ENCODE data around the gene C9orf40. TPM values are rescaled to one million over a fixed set of nuclear protein-coding genes. Genes with fewer than 3 reads are reported as not detected.

The C9orf40 gene
- total and polyA plus RNA-seq, 2 donors (not counting 3 experiments of a cell fraction or from before 2014, with no cell fraction given), result 2.2 to 7.5 TPM

DNA sequence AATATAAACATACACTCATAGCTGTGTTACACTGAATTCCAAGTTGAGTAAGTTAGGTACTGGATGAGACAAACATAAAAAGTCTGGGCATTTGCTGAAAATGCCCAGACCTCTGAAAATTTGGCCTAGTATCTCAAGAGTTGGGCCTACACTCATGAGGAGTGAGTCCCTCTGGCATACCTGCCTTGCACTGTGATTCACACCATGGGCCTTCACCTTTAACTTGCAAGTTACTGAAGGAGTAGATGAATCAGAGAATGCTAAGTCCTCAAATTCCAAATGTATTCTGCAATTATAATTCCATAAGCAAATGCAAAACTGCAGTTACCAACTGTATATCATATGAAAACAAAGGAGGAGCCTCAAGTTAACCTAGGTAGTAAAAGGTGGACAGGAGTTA, 32.3 kb upstream of the C9orf40 start:
- FAIRE-seq (no peak), DNase-seq (ENCODE audit: low read depth, low spot score) (no peak)
- BruUV-seq (replicated peaks), result no TSS peak
- POLR2A ChIA-PET, result no interaction called here
- TF ChIP-seq JUN (IDR thresholded peaks at IDR 0.05; ENCODE audit: borderline replicate concordance, insufficient read depth, insufficient read length, low read depth) (no peak), GATA2 (IDR thresholded peaks at IDR 0.05; ENCODE audit: insufficient read depth, insufficient read length, low read depth, low read length) (no peak), EZH2 (IDR thresholded peaks at IDR 0.05; ENCODE audit: borderline replicate concordance, low read depth, low read length, severe bottlenecking) (no peak), POLR2AphosphoS5 (IDR thresholded peaks at IDR 0.05; ENCODE audit: insufficient read depth, low read depth, low read length) (no peak), MYC (IDR thresholded peaks at IDR 0.05; ENCODE audit: low read depth, low read length) (no peak), POLR2A (IDR thresholded peaks at IDR 0.05; ENCODE audit: low read depth, low read length) (no peak), FOS (IDR thresholded peaks at IDR 0.05; ENCODE audit: borderline replicate concordance, insufficient read depth, low read length) (no peak)
- TF ChIP-seq, protein P1, sequence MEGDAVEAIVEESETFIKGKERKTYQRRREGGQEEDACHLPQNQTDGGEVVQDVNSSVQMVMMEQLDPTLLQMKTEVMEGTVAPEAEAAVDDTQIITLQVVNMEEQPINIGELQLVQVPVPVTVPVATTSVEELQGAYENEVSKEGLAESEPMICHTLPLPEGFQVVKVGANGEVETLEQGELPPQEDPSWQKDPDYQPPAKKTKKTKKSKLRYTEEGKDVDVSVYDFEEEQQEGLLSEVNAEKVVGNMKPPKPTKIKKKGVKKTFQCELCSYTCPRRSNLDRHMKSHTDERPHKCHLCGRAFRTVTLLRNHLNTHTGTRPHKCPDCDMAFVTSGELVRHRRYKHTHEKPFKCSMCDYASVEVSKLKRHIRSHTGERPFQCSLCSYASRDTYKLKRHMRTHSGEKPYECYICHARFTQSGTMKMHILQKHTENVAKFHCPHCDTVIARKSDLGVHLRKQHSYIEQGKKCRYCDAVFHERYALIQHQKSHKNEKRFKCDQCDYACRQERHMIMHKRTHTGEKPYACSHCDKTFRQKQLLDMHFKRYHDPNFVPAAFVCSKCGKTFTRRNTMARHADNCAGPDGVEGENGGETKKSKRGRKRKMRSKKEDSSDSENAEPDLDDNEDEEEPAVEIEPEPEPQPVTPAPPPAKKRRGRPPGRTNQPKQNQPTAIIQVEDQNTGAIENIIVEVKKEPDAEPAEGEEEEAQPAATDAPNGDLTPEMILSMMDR (IDR thresholded peaks at IDR 0.05; ENCODE audit: extremely low read depth in 1 of 2, insufficient read depth in 1 of 2, low read depth in 1 of 2, low read length in 2 of 2), result no peak
- TF ChIP-seq, protein P2, sequence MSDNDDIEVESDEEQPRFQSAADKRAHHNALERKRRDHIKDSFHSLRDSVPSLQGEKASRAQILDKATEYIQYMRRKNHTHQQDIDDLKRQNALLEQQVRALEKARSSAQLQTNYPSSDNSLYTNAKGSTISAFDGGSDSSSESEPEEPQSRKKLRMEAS (IDR thresholded peaks at IDR 0.05; ENCODE audit: insufficient read depth, insufficient read length), result no peak
- no peaks in the 10 kb centered on the region for H3K79me2 ChIP-seq (ENCODE audit: control insufficient read depth, insufficient read depth, low read length)
- intact Hi-C loops (cut with micrococcal nuclease) (no loop called here), dilution Hi-C loops (cut with MboI; ENCODE audit: extremely low pct_ligation_motif_present, low sequenced_read_pairs) (no loop called here)
- H4K20me1 ChIP-seq (replicated peaks; ENCODE audit: control insufficient read depth, extremely low read depth, insufficient read depth, low read length), result no peaks in the 10 kb centered on the region
- H3K27me3 ChIP-seq (ENCODE audit: control insufficient read depth in 2 of 2, insufficient read depth in 2 of 2, low read length in 2 of 2), result no peaks in the 10 kb centered on the region
- H3K4me3 ChIP-seq (replicated peaks in 1 of 3; ENCODE audit: insufficient read depth in 1 of 3, low read depth in 1 of 3, low read length in 3 of 3), result no peak overlapping the region
- no peak overlapping the region for H3K9ac ChIP-seq (replicated peaks; ENCODE audit: extremely low read depth, insufficient read depth, low read length)
- no peaks in the 10 kb centered on the region for H3K9me1 ChIP-seq (replicated peaks; ENCODE audit: control insufficient read depth, extremely low read depth, insufficient read depth, low read length)
- H3K4me2 ChIP-seq (ENCODE audit: insufficient read depth, low read length), result no peak overlapping the region
- H3K9me3 ChIP-seq (replicated peaks; ENCODE audit: control insufficient read depth, insufficient read depth, low read length), result no peaks in the 10 kb centered on the region
- no peak overlapping the region for H2AFZ ChIP-seq (ENCODE audit: low read depth, low read length)
- CTCF ChIA-PET, result interaction anchor here (1.2 to 1.9 kb wide), 3 partner anchors 20 to 211 kb away, joined by 4 to 5 read pairs (median 4); no protein-coding TSS in a partner anchor
- H3K4me1 ChIP-seq (ENCODE audit: control insufficient read depth, extremely low read depth, insufficient read depth, low read length), result no peaks in the 10 kb centered on the region
- no peak overlapping the region for H3K27ac ChIP-seq (ENCODE audit: insufficient read depth, low read depth, low read length)
- H3K36me3 ChIP-seq (ENCODE audit: control insufficient read depth in 2 of 2, extremely low read depth in 1 of 2, insufficient read depth in 2 of 2, low read length in 2 of 2), result peaks cover 0 to 3% of the 10 kb centered on the region in 2 experiments

All from endothelial cell of umbilical vein (primary cell).